T-helper 17 cell (primary cell): Measurements from ENCODE around the gene CNOT9. TPM values are rescaled to one million over a fixed set of nuclear protein-coding genes. Genes with fewer than 3 reads are reported as not detected.

Experiments used
- ATAC-seq: fragments of 150-1000 bp; cut with Tn5 transposase; 2 replicates; pipeline ENCODE4 v1.10.0; 2021; ENCODE audit warnings: mild to moderate bottlenecking, moderate library complexity
- DNase-seq, 3 donors: peaks; one replicate each; pipeline versions ENCODE4 v3.0.0 to v3.0.0-alpha.2; 2020 to 2021
- H3K9me3 ChIP-seq: one replicate; pipeline ENCODE4 v1.7.0; 2013; ENCODE audit warnings: low read length, mild to moderate bottlenecking; ENCODE audit not compliant: control insufficient read depth, poor library complexity, severe bottlenecking
- H3K27ac Mint-ChIP-seq: one replicate; pipeline ENCODE4 v1.8.0; 2022; ENCODE audit warnings: mild to moderate bottlenecking, moderate library complexity, mixed read lengths
- H3K27me3 Mint-ChIP-seq: one replicate; pipeline ENCODE4 v1.8.0; 2022; ENCODE audit warnings: mixed read lengths
- H3K36me3 Mint-ChIP-seq: one replicate; pipeline ENCODE4 v1.8.0; 2022; ENCODE audit warnings: low read depth, mixed read lengths
- H3K4me1 Mint-ChIP-seq: one replicate; pipeline ENCODE4 v1.8.0; 2022; ENCODE audit warnings: mild to moderate bottlenecking, mixed read lengths
- H3K4me3 Mint-ChIP-seq: one replicate; pipeline ENCODE4 v1.8.0; 2022; ENCODE audit warnings: mild to moderate bottlenecking, moderate library complexity, mixed read lengths
- total RNA-seq, 4 donors: library from RNA in 2 of 4; stranded (reverse) in 2 of 4; gene quantifications; one replicate each; pipeline ENCODE4 v1.2.3 and lab custom pipeline; 2022 to 2026

Gene CNOT9
- total RNA-seq, 2 donors from 2014 or later = 72.8 to 74.4 TPM

GRCh38 chr2:218558986-218559385, 9.7 kb upstream of the CNOT9 start:
- Mint-ChIP-seq H3K27ac (no peak overlapping the region), H3K36me3 (peaks cover 11% of the 10 kb centered on the region), H3K4me1 (peaks cover 9% of the 10 kb centered on the region), H3K4me3 (no peak overlapping the region), H3K27me3 (no peaks in the 10 kb centered on the region)
- DNase-seq = no peak
- ATAC-seq = no peak
- H3K9me3 ChIP-seq = no peaks in the 10 kb centered on the region

GRCh38 chr2:218564056-218564455, 4.6 kb upstream of the CNOT9 start:
- DNase-seq = no peak
- Mint-ChIP-seq H3K36me3 (peaks cover 6% of the 10 kb centered on the region), H3K27ac (peak overlapping the region; percentile 9), H3K27me3 (no peaks in the 10 kb centered on the region), H3K4me3 (no peak overlapping the region), H3K4me1 (peaks cover 33% of the 10 kb centered on the region)
- no peak for ATAC-seq
- H3K9me3 ChIP-seq = no peaks in the 10 kb centered on the region

GRCh38 chr2:218566296-218566695, 2.3 kb upstream of the CNOT9 start:
- ATAC-seq (no peak), DNase-seq (no peak)
- Mint-ChIP-seq H3K27ac (peak overlapping the region; percentile 100), H3K4me3 (peak overlapping the region; percentile 99), H3K36me3 (peaks cover 7% of the 10 kb centered on the region), H3K27me3 (no peaks in the 10 kb centered on the region), H3K4me1 (peaks cover 55% of the 10 kb centered on the region)
- no peaks in the 10 kb centered on the region for H3K9me3 ChIP-seq

- Mint-ChIP-seq H3K36me3 (peaks cover 4% of the 10 kb centered on the region), H3K4me1 (peaks cover 57% of the 10 kb centered on the region), H3K27ac (peak overlapping the region; percentile 100), H3K27me3 (no peaks in the 10 kb centered on the region), H3K4me3 (peak overlapping the region; percentile 99)
- DNase-seq (peak; percentile 55 to 68 (median 64)), ATAC-seq (peak; percentile 62)
- H3K9me3 ChIP-seq = no peaks in the 10 kb centered on the region
Observed at GRCh38 chr2:218567797-218568189, 846 bp upstream of the CNOT9 start.

- peaks cover 54% of the 10 kb centered on the region for H3K4me1 Mint-ChIP-seq
- no peaks in the 10 kb centered on the region for H3K9me3 ChIP-seq
- peak overlapping the region; percentile 100 for H3K27ac Mint-ChIP-seq
- peaks cover 4% of the 10 kb centered on the region for H3K36me3 Mint-ChIP-seq
- no peaks in the 10 kb centered on the region for H3K27me3 Mint-ChIP-seq
- peak overlapping the region; percentile 99 for H3K4me3 Mint-ChIP-seq
- ATAC-seq (peak; percentile 22), DNase-seq (peak; percentile 48 to 59 (median 58))
Observed at GRCh38 chr2:218569038-218569431, 396 bp downstream of the CNOT9 start.

GRCh38 chr2:218569661-218570500, 1.2 kb downstream of the CNOT9 start:
- Mint-ChIP-seq H3K27ac (peak overlapping the region; percentile 100), H3K4me3 (peak overlapping the region; percentile 99), H3K36me3 (peaks cover 4% of the 10 kb centered on the region), H3K4me1 (peaks cover 52% of the 10 kb centered on the region), H3K27me3 (no peaks in the 10 kb centered on the region)
- ATAC-seq = no peak
- DNase-seq = no peak
- no peaks in the 10 kb centered on the region for H3K9me3 ChIP-seq

GRCh38 chr2:218570850-218571249, 2.2 kb downstream of the CNOT9 start:
- no peak for DNase-seq
- H3K27ac Mint-ChIP-seq = peak overlapping the region; percentile 100
- H3K36me3 Mint-ChIP-seq = peaks cover 4% of the 10 kb centered on the region
- H3K27me3 Mint-ChIP-seq = no peaks in the 10 kb centered on the region
- H3K4me1 Mint-ChIP-seq = peaks cover 55% of the 10 kb centered on the region
- no peaks in the 10 kb centered on the region for H3K9me3 ChIP-seq
- no peak for ATAC-seq
- H3K4me3 Mint-ChIP-seq = peak overlapping the region; percentile 99

- DNase-seq = no peak
- Mint-ChIP-seq H3K27me3 (no peaks in the 10 kb centered on the region), H3K4me3 (no peak overlapping the region), H3K27ac (peak overlapping the region; percentile 82), H3K4me1 (peaks cover 17% of the 10 kb centered on the region), H3K36me3 (no peaks in the 10 kb centered on the region)
- H3K9me3 ChIP-seq = no peaks in the 10 kb centered on the region
- no peak for ATAC-seq
Observed at GRCh38 chr2:218576854-218577253, 8.2 kb downstream of the CNOT9 start.

- no peak for DNase-seq
- no peaks in the 10 kb centered on the region for H3K9me3 ChIP-seq
- Mint-ChIP-seq H3K36me3 (no peaks in the 10 kb centered on the region), H3K27ac (peak overlapping the region; percentile 24), H3K4me1 (peaks cover 14% of the 10 kb centered on the region), H3K27me3 (no peaks in the 10 kb centered on the region), H3K4me3 (no peak overlapping the region)
- ATAC-seq = no peak
Observed at GRCh38 chr2:218577482-218578220, 9.0 kb downstream of the CNOT9 start.

- no peaks in the 10 kb centered on the region for H3K27me3 Mint-ChIP-seq
- H3K4me1 Mint-ChIP-seq = peaks cover 18% of the 10 kb centered on the region
- peak overlapping the region; percentile 24 for H3K27ac Mint-ChIP-seq
- H3K4me3 Mint-ChIP-seq = no peak overlapping the region
- no peaks in the 10 kb centered on the region for H3K9me3 ChIP-seq
- peaks cover 2% of the 10 kb centered on the region for H3K36me3 Mint-ChIP-seq
- ATAC-seq (no peak), DNase-seq (no peak)
Observed at GRCh38 chr2:218578272-218578877, 9.7 kb downstream of the CNOT9 start.

GRCh38 chr2:218582076-218582475, 13.4 kb downstream of the CNOT9 start:
- H3K9me3 ChIP-seq = no peaks in the 10 kb centered on the region
- Mint-ChIP-seq H3K4me3 (no peak overlapping the region), H3K36me3 (peaks cover 7% of the 10 kb centered on the region), H3K27me3 (no peaks in the 10 kb centered on the region), H3K4me1 (peaks cover 15% of the 10 kb centered on the region), H3K27ac (no peak overlapping the region)
- ATAC-seq (no peak), DNase-seq (no peak)

- no peaks in the 10 kb centered on the region for H3K9me3 ChIP-seq
- peak overlapping the region; percentile 60 for H3K27ac Mint-ChIP-seq
- no peak for DNase-seq
- ATAC-seq = no peak
- H3K4me3 Mint-ChIP-seq = no peak overlapping the region
- peaks cover 7% of the 10 kb centered on the region for H3K36me3 Mint-ChIP-seq
- peaks cover 7% of the 10 kb centered on the region for H3K4me1 Mint-ChIP-seq
- no peaks in the 10 kb centered on the region for H3K27me3 Mint-ChIP-seq
Observed at GRCh38 chr2:218583983-218584850, 15.6 kb downstream of the CNOT9 start.
